ENCODE data around the gene AOPEP. TPM values are rescaled to one million over a fixed set of nuclear protein-coding genes. Genes with fewer than 3 reads are reported as not detected.

AOPEP gene
- total RNA-seq, 1 experiment from 2014 or later = 39.6 TPM

GRCh38 chr9:94758880-94759279 lies 32.4 kb downstream of the AOPEP start:
- no peaks in the 10 kb centered on the region for H3K9me3 ChIP-seq (replicated peaks)
- DNase-seq (ENCODE audit: low read depth in 1 of 2, low spot score in 2 of 2) = no peak
- no peaks in the 10 kb centered on the region for H3K27me3 ChIP-seq (replicated peaks)
- peaks cover 9% of the 10 kb centered on the region for H3K36me3 ChIP-seq
- H3K4me3 ChIP-seq = no peak overlapping the region
- peaks cover 20% of the 10 kb centered on the region for H3K4me1 ChIP-seq (replicated peaks)
- H3K27ac ChIP-seq = no peak overlapping the region

GRCh38 chr9:94760010-94760409 lies 33.5 kb downstream of the AOPEP start:
- H3K27ac ChIP-seq = no peak overlapping the region

GRCh38 chr9:94760660-94761059 lies 34.2 kb downstream of the AOPEP start:
- Histone ChIP-seq H3K27ac (no peak overlapping the region), H3K4me3 (no peak overlapping the region), H3K9me3 (replicated peaks) (no peaks in the 10 kb centered on the region), H3K36me3 (peaks cover 9% of the 10 kb centered on the region), H3K27me3 (replicated peaks) (no peaks in the 10 kb centered on the region), H3K4me1 (replicated peaks) (peaks cover 22% of the 10 kb centered on the region)
- DNase-seq (ENCODE audit: low read depth in 1 of 2, low spot score in 2 of 2) = no peak

More at GRCh38 chr9:94760010-94760409, 33.5 kb downstream of the AOPEP start:
- DNase-seq (ENCODE audit: low read depth in 1 of 2, low spot score in 2 of 2) = no peak
- Histone ChIP-seq H3K27me3 (replicated peaks) (no peaks in the 10 kb centered on the region), H3K4me1 (replicated peaks) (peaks cover 22% of the 10 kb centered on the region), H3K4me3 (no peak overlapping the region), H3K9me3 (replicated peaks) (no peaks in the 10 kb centered on the region), H3K36me3 (peaks cover 9% of the 10 kb centered on the region)

GRCh38 chr9:94761481-94761880 lies 35.0 kb downstream of the AOPEP start:
- H3K27ac ChIP-seq = no peak overlapping the region
- DNase-seq (ENCODE audit: low read depth in 1 of 2, low spot score in 2 of 2) = no peak
- no peaks in the 10 kb centered on the region for H3K27me3 ChIP-seq (replicated peaks)
- peaks cover 9% of the 10 kb centered on the region for H3K36me3 ChIP-seq
- no peaks in the 10 kb centered on the region for H3K9me3 ChIP-seq (replicated peaks)
- H3K4me3 ChIP-seq = no peak overlapping the region
- peaks cover 21% of the 10 kb centered on the region for H3K4me1 ChIP-seq (replicated peaks)

- Histone ChIP-seq H3K27me3 (replicated peaks) (no peaks in the 10 kb centered on the region), H3K27ac (peak overlapping the region; percentile 17; the same call in 1 of the 2 replicates)
- DNase-seq (ENCODE audit: low read depth in 1 of 2, low spot score in 2 of 2) = peak in 1 of 2 experiments; percentile 31
These were observed 41.0 kb downstream of the AOPEP start for GRCh38 chr9:94767331-94768072.

GRCh38 chr9:94768766-94769165 lies 42.3 kb downstream of the AOPEP start:
- no peak for DNase-seq (ENCODE audit: low read depth in 1 of 2, low spot score in 2 of 2)
- Histone ChIP-seq H3K27me3 (replicated peaks) (no peaks in the 10 kb centered on the region), H3K36me3 (0 out of 2 replicates have a peak, but pooled peaks cover 5% of the 10 kb centered on the region), H3K4me1 (replicated peaks) (peaks cover 31% of the 10 kb centered on the region), H3K27ac (no peak overlapping the region), H3K4me3 (no peak overlapping the region), H3K9me3 (replicated peaks) (no peaks in the 10 kb centered on the region)

More at GRCh38 chr9:94767331-94768072, 41.0 kb downstream of the AOPEP start:
- H3K36me3 ChIP-seq = 0 out of 2 replicates have a peak, but pooled peaks cover 2% of the 10 kb centered on the region
- H3K9me3 ChIP-seq (replicated peaks) = no peaks in the 10 kb centered on the region
- H3K4me1 ChIP-seq (replicated peaks) = peaks cover 25% of the 10 kb centered on the region
- no peak overlapping the region for H3K4me3 ChIP-seq

- Histone ChIP-seq H3K27ac (no peak overlapping the region), H3K4me1 (replicated peaks) (peaks cover 28% of the 10 kb centered on the region), H3K36me3 (0 out of 2 replicates have a peak, but pooled peaks cover 5% of the 10 kb centered on the region), H3K9me3 (replicated peaks) (no peaks in the 10 kb centered on the region), H3K4me3 (no peak overlapping the region), H3K27me3 (replicated peaks) (no peaks in the 10 kb centered on the region)
- no peak for DNase-seq (ENCODE audit: low read depth in 1 of 2, low spot score in 2 of 2)
These were observed 43.8 kb downstream of the AOPEP start for GRCh38 chr9:94770334-94770733.

GRCh38 chr9:94771096-94771495 lies 44.6 kb downstream of the AOPEP start:
- Histone ChIP-seq H3K27ac (no peak overlapping the region), H3K4me3 (no peak overlapping the region), H3K36me3 (0 out of 2 replicates have a peak, but pooled peaks cover 5% of the 10 kb centered on the region), H3K9me3 (replicated peaks) (no peaks in the 10 kb centered on the region), H3K4me1 (replicated peaks) (peaks cover 28% of the 10 kb centered on the region), H3K27me3 (replicated peaks) (no peaks in the 10 kb centered on the region)
- no peak for DNase-seq (ENCODE audit: low read depth in 1 of 2, low spot score in 2 of 2)

- no peaks in the 10 kb centered on the region for H3K27me3 ChIP-seq (replicated peaks)
- 0 out of 2 replicates have a peak, but pooled peaks cover 5% of the 10 kb centered on the region for H3K36me3 ChIP-seq
- no peak for DNase-seq (ENCODE audit: low read depth in 1 of 2, low spot score in 2 of 2)
- H3K27ac ChIP-seq = no peak overlapping the region
- H3K4me1 ChIP-seq (replicated peaks) = peaks cover 28% of the 10 kb centered on the region
- H3K4me3 ChIP-seq = no peak overlapping the region
- H3K9me3 ChIP-seq (replicated peaks) = no peaks in the 10 kb centered on the region
These were observed 45.6 kb downstream of the AOPEP start for GRCh38 chr9:94772144-94772543.

GRCh38 chr9:94772639-94773303 lies 46.3 kb downstream of the AOPEP start:
- no peaks in the 10 kb centered on the region for H3K27me3 ChIP-seq (replicated peaks)
- no peak overlapping the region for H3K27ac ChIP-seq
- DNase-seq (ENCODE audit: low read depth in 1 of 2, low spot score in 2 of 2) = peak; percentile 69 to 74
- H3K9me3 ChIP-seq (replicated peaks) = no peaks in the 10 kb centered on the region
- H3K36me3 ChIP-seq = 0 out of 2 replicates have a peak, but pooled peaks cover 3% of the 10 kb centered on the region
- H3K4me1 ChIP-seq (replicated peaks) = peaks cover 23% of the 10 kb centered on the region
- no peak overlapping the region for H3K4me3 ChIP-seq

GRCh38 chr9:94773655-94774054 lies 47.2 kb downstream of the AOPEP start:
- no peak for DNase-seq (ENCODE audit: low read depth in 1 of 2, low spot score in 2 of 2)
- Histone ChIP-seq H3K9me3 (replicated peaks) (no peaks in the 10 kb centered on the region), H3K4me3 (no peak overlapping the region), H3K27me3 (replicated peaks) (no peaks in the 10 kb centered on the region), H3K36me3 (0 out of 2 replicates have a peak, but pooled peaks cover 3% of the 10 kb centered on the region), H3K27ac (no peak overlapping the region), H3K4me1 (replicated peaks) (peaks cover 14% of the 10 kb centered on the region)

GRCh38 chr9:94778013-94778412 lies 51.5 kb downstream of the AOPEP start:
- no peaks in the 10 kb centered on the region for H3K27me3 ChIP-seq (replicated peaks)
- H3K9me3 ChIP-seq (replicated peaks) = no peaks in the 10 kb centered on the region
- H3K4me3 ChIP-seq = no peak overlapping the region
- H3K27ac ChIP-seq = no peak overlapping the region
- no peak for DNase-seq (ENCODE audit: low read depth in 1 of 2, low spot score in 2 of 2)
- peaks cover 23% of the 10 kb centered on the region for H3K4me1 ChIP-seq (replicated peaks)
- H3K36me3 ChIP-seq = 0 out of 2 replicates have a peak, but pooled peaks cover 3% of the 10 kb centered on the region

GRCh38 chr9:94779031-94779430 lies 52.5 kb downstream of the AOPEP start:
- DNase-seq (ENCODE audit: low read depth in 1 of 2, low spot score in 2 of 2) = no peak
- no peaks in the 10 kb centered on the region for H3K27me3 ChIP-seq (replicated peaks)
- no peaks in the 10 kb centered on the region for H3K36me3 ChIP-seq
- H3K4me3 ChIP-seq = no peak overlapping the region
- H3K4me1 ChIP-seq (replicated peaks) = peaks cover 22% of the 10 kb centered on the region
- H3K9me3 ChIP-seq (replicated peaks) = no peaks in the 10 kb centered on the region
- no peak overlapping the region for H3K27ac ChIP-seq

- H3K4me1 ChIP-seq (replicated peaks) = peaks cover 22% of the 10 kb centered on the region
- H3K4me3 ChIP-seq = no peak overlapping the region
- H3K9me3 ChIP-seq (replicated peaks) = no peaks in the 10 kb centered on the region
- no peak overlapping the region for H3K27ac ChIP-seq
- DNase-seq (ENCODE audit: low read depth in 1 of 2, low spot score in 2 of 2) = no peak
- no peaks in the 10 kb centered on the region for H3K36me3 ChIP-seq
- H3K27me3 ChIP-seq (replicated peaks) = no peaks in the 10 kb centered on the region
These were observed 53.3 kb downstream of the AOPEP start for GRCh38 chr9:94779693-94780290.

All from SJSA1 (cell line).